ENCODE measurements around the gene C1QL1.

DNA sequence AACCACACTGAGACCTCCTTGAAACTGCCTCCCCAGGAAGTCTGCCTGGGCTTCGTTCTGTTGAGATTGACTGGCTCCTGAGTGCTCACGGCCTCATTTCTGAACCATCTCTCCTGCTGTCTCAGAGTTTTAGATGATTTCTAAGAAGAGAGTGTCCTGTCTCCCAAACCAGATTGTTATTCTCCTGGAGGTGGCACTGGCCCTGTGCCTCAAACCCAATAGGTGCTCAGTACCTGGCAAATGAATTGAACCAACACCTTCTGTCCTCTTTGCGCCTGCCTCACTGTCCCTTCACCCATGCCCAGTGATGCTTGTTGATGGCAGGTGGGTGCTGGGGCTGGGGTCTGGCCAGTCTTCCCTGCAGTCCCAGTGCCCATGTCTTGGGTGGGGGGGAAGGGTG, 36.3 kb upstream of the C1QL1 start:
- TF ChIP-seq CTCF (IDR thresholded peaks at IDR 0.05; ENCODE audit: low read depth, low read length) (no peak), EZH2phosphoT487 (IDR thresholded peaks at IDR 0.05; ENCODE audit: low read depth) (no peak)
